Fibroblast of lung (primary cell): ENCODE measurements around the gene KIAA1958. TPM values are rescaled to one million over a fixed set of nuclear protein-coding genes. Genes with fewer than 3 reads are reported as not detected.

Source experiments
- DNase-seq, 2 donors: peaks; one replicate each; pipeline versions ENCODE4 v3.0.0 to v3.0.0-alpha.2; 2010; ENCODE audit warnings: low read depth in 2 of 2
- H2AFZ ChIP-seq: 2 replicates; pipeline ENCODE4 v1.5.1; 2012; ENCODE audit warnings: low read length, control low read depth, inconsistent platforms
- H3K27ac ChIP-seq: 2 replicates; pipeline ENCODE4 v1.5.1; 2011; ENCODE audit warnings: low read length, control low read depth; ENCODE audit not compliant: insufficient read depth
- H3K27me3 ChIP-seq: 2 replicates; pipeline ENCODE4 v1.5.1; 2011; ENCODE audit warnings: mild to moderate bottlenecking, low read length; ENCODE audit not compliant: control insufficient read depth, insufficient read depth
- H3K36me3 ChIP-seq: 2 replicates; pipeline ENCODE4 v1.5.1; 2011; ENCODE audit warnings: low read length; ENCODE audit not compliant: control insufficient read depth, insufficient read depth
- H3K4me1 ChIP-seq: 2 replicates; pipeline ENCODE4 v1.5.1; 2011; ENCODE audit warnings: low read length; ENCODE audit not compliant: control insufficient read depth, insufficient read depth; ENCODE audit errors: extremely low read depth
- H3K4me2 ChIP-seq: 2 replicates; pipeline ENCODE4 v1.5.1; 2011; ENCODE audit warnings: low read length, control low read depth; ENCODE audit not compliant: insufficient read depth; ENCODE audit errors: extremely low read depth
- H3K4me3 ChIP-seq, 4 experiments: fragments of 200-600 bp in 1 of 4; sonication (generic) in 1 of 4; replicated peaks in 1 of 4; 2 replicates each; pipeline ENCODE4 v1.5.1; 2011 to 2016; ENCODE audit warnings: low read length in 4 of 4, low read depth in 3 of 4, mild to moderate bottlenecking in 3 of 4, control low read depth in 2 of 4, inconsistent platforms in 1 of 4, mixed read lengths in 1 of 4; ENCODE audit not compliant: insufficient read depth in 1 of 4; ENCODE audit errors: control extremely low read depth in 1 of 4
- H3K79me2 ChIP-seq: 2 replicates; pipeline ENCODE4 v1.5.1; 2012; ENCODE audit warnings: mild to moderate bottlenecking, low read length, inconsistent platforms; ENCODE audit not compliant: control insufficient read depth, insufficient read depth
- H3K9ac ChIP-seq: 2 replicates; pipeline ENCODE4 v1.5.1; 2011; ENCODE audit warnings: mild to moderate bottlenecking, low read length, control low read depth; ENCODE audit not compliant: insufficient read depth
- H3K9me3 ChIP-seq: 2 replicates; pipeline ENCODE4 v1.5.1; 2012; ENCODE audit warnings: low read depth, low read length; ENCODE audit not compliant: control insufficient read depth, insufficient read depth
- H4K20me1 ChIP-seq: 2 replicates; pipeline ENCODE4 v1.5.1; 2011; ENCODE audit warnings: low read length; ENCODE audit not compliant: control insufficient read depth, insufficient read depth; ENCODE audit errors: extremely low read depth
- EZH2 ChIP-seq: IDR thresholded peaks from 2 replicates; pipeline ENCODE4 v1.5.1; 2012; ENCODE audit warnings: low read length, control low read depth, mild to moderate bottlenecking; ENCODE audit errors: missing control alignments
- polyA plus RNA-seq, 2 donors: library from polyadenylated mRNA; depleted of rRNA in 1 of 2; stranded (reverse) in 1 of 2; unstranded in 1 of 2; fragments of >200 nt; gene quantifications; 2 replicates each; pipeline ENCODE4 v1.2.1, GENCODE V29; 2011 to 2012; ENCODE audit warnings: missing spikeins in 1 of 2
- total RNA-seq: library from RNA; depleted of rRNA; stranded (reverse); fragments of >200 nt; gene quantifications from 2 replicates; pipeline ENCODE4 v1.2.1, GENCODE V29; 2014
- TF ChIP-seq, protein P1 (sequence below), 2 donors: IDR thresholded peaks in 1 of 2; conservative IDR thresholded peaks in 1 of 2; 1 replicate in 1 of 2; 2 replicates in 1 of 2; pipeline ENCODE4 v1.5.1; 2011 to 2012; ENCODE audit warnings: low read length in 2 of 2, control low read depth in 1 of 2, inconsistent platforms in 1 of 2, low read depth in 1 of 2, mild to moderate bottlenecking in 1 of 2

The KIAA1958 gene
- total and polyA plus RNA-seq, 2 donors (not counting 1 experiment from before 2014, with no cell fraction given) = 0.75 to 3.0 TPM

DNA sequence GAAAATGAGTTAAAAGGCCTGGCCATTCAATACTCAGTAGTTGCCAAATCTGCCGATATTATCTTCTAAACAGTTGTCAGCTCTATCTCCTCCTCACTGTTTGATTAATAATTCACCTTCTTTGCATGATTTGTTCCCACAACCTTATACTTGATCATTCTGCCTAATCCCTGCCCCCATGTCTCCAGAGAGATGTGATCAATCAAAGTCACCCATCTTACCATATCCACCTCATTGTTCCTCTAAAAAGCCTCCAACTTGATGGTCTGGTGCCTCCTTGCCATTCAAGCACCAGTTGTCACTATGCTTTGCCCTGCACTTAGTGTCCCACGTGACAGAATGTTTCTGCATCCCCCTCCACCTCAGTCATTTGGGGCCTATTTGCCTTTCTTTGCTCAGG is 41.3 kb downstream of the KIAA1958 start:
- H3K4me2 ChIP-seq = no peak overlapping the region
- H3K9ac ChIP-seq = no peak overlapping the region
- no peak overlapping the region for H3K4me3 ChIP-seq
- no peaks in the 10 kb centered on the region for H3K9me3 ChIP-seq
- no peaks in the 10 kb centered on the region for H3K79me2 ChIP-seq
- no peak overlapping the region for H2AFZ ChIP-seq
- no peaks in the 10 kb centered on the region for H3K4me1 ChIP-seq
- DNase-seq = no peak
- no peak overlapping the region for H3K27ac ChIP-seq
- no peaks in the 10 kb centered on the region for H4K20me1 ChIP-seq
- no peaks in the 10 kb centered on the region for H3K27me3 ChIP-seq
- no peaks in the 10 kb centered on the region for H3K36me3 ChIP-seq
- TF ChIP-seq EZH2 = no peak
- TF ChIP-seq, protein P1, sequence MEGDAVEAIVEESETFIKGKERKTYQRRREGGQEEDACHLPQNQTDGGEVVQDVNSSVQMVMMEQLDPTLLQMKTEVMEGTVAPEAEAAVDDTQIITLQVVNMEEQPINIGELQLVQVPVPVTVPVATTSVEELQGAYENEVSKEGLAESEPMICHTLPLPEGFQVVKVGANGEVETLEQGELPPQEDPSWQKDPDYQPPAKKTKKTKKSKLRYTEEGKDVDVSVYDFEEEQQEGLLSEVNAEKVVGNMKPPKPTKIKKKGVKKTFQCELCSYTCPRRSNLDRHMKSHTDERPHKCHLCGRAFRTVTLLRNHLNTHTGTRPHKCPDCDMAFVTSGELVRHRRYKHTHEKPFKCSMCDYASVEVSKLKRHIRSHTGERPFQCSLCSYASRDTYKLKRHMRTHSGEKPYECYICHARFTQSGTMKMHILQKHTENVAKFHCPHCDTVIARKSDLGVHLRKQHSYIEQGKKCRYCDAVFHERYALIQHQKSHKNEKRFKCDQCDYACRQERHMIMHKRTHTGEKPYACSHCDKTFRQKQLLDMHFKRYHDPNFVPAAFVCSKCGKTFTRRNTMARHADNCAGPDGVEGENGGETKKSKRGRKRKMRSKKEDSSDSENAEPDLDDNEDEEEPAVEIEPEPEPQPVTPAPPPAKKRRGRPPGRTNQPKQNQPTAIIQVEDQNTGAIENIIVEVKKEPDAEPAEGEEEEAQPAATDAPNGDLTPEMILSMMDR (conservative IDR thresholded peaks at IDR 0.05 in 1 of 2, IDR thresholded peaks at IDR 0.05 in 1 of 2; ENCODE audit: low read depth in 1 of 2, low read length in 2 of 2) = no peak

DNA sequence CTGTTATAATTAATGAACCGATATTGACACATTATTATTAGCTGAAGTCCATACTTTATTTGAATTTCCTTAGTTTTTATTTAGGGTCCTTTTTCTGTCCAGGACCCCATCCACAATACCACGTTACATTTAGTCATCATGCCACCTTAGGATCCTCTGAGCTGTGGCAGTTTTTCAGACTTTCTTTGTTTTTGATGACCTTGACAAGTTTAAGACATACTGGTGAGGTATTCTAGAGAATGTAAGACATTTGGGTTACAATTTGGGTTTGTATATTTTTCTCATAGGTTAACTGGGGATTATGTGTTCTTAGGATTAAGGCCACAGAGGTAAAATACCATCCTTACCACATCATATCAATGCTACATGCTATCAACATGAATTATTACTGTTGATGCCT is 42.7 kb downstream of the KIAA1958 start:
- H3K4me3 ChIP-seq = no peak overlapping the region
- no peaks in the 10 kb centered on the region for H4K20me1 ChIP-seq
- H3K79me2 ChIP-seq = no peaks in the 10 kb centered on the region
- no peaks in the 10 kb centered on the region for H3K36me3 ChIP-seq
- H3K27ac ChIP-seq = no peak overlapping the region
- H3K27me3 ChIP-seq = no peaks in the 10 kb centered on the region
- no peaks in the 10 kb centered on the region for H3K9me3 ChIP-seq
- no peaks in the 10 kb centered on the region for H3K4me1 ChIP-seq
- no peak for DNase-seq
- H2AFZ ChIP-seq = no peak overlapping the region
- TF ChIP-seq, protein P1 (conservative IDR thresholded peaks at IDR 0.05 in 1 of 2, IDR thresholded peaks at IDR 0.05 in 1 of 2; ENCODE audit: low read depth in 1 of 2, low read length in 2 of 2) = no peak
- TF ChIP-seq EZH2 = no peak
- H3K4me2 ChIP-seq = no peak overlapping the region
- H3K9ac ChIP-seq = no peak overlapping the region

DNA sequence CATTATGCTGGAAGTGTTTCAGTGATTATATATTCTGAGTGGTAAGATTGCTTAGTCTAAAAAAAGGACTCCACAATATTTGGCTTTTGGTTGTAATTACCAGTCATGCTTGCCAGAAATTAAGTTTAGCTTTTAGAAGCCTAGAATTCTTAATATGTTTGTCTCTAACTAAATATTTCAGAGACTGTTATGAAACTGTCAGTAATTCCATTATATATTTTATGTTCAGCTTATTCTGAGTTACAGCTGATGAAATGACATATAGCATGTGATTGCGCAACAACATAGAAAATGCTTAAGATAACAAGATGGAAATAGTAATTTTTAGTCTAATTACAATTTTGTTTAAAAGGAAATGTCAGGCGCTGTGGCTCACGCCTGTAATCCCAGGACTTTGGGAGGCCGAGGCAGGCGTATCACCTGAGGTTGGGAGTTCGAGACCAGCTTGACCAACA is 44.2 kb downstream of the KIAA1958 start:
- Histone ChIP-seq H3K9me3 (no peaks in the 10 kb centered on the region), H3K36me3 (no peaks in the 10 kb centered on the region), H4K20me1 (no peaks in the 10 kb centered on the region), H2AFZ (no peak overlapping the region), H3K9ac (no peak overlapping the region), H3K4me3 (no peak overlapping the region), H3K27me3 (no peaks in the 10 kb centered on the region), H3K79me2 (no peaks in the 10 kb centered on the region), H3K4me1 (no peaks in the 10 kb centered on the region), H3K27ac (no peak overlapping the region), H3K4me2 (no peak overlapping the region)
- DNase-seq = peak; percentile 10 to 38
- TF ChIP-seq, protein P1 (conservative IDR thresholded peaks at IDR 0.05 in 1 of 2, IDR thresholded peaks at IDR 0.05 in 1 of 2; ENCODE audit: low read depth in 1 of 2, low read length in 2 of 2) = no peak
